Measurements from ENCODE around the gene AFAP1L2. TPM values are rescaled to one million over a fixed set of nuclear protein-coding genes. Genes with fewer than 3 reads are reported as not detected.

AFAP1L2 gene
- total and polyA plus RNA-seq, 7 donors: 2.5 to 26.0 (median 7.9) TPM

DNA sequence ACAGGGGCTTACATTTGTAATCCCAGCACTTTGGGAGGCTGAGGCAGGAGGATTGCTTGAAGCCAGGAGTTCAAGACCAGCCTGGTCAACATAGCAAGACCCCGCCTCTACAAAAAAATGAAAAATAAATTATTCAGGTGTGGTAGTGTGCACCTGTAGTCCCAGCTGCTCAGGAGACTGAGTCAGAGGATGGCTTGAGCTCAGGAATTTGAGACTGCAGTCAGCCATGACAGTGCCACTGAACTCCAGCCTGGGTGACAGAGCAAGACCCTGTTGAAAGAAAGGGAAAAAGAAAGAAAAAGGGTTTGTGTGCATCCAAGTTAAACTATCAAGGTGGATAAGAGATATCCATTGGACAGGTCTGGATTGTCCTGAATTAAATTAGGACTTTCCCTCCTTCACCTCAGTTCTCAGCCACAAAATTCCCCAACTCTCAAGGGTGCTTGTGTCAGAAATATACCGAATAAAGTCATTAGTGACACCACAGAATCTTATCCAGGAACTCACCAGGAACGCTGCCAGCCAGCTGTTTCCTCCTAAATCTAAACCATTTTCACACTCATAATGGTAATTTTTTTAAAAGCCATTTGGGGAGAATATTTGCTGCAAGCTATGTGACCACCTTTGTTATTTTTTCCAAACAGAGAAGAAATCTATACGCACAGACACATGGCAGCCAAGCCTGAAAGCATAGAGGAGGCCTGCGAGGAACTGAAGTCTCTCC, 12.0 kb downstream of the AFAP1L2 start:
- H3K27ac ChIP-seq: peak overlapping the region in 3 of 4 donors; percentile 7 to 53 (median 41)
- no peaks in the 10 kb centered on the region for H3K36me3 ChIP-seq
- 60 to 83% methylated on average over 5 of the region's 5 CpGs for WGBS, 2 donors
- no peaks in the 10 kb centered on the region for H3K9me3 ChIP-seq
- peaks cover 0 to 41% (median 34%) of the 10 kb centered on the region in 4 donors for H3K4me1 ChIP-seq
- no peak overlapping the region for H3K4me3 ChIP-seq
- peak; percentile 58 for DNase-seq
- H3K27me3 ChIP-seq: no peaks in the 10 kb centered on the region
- intact Hi-C loops (cut with DNase I): no loop called here
- TF ChIP-seq POLR2AphosphoS5 (IDR thresholded peaks at IDR 0.05) (no peak), POLR2A (IDR thresholded peaks at IDR 0.05) (no peak), EP300 (IDR thresholded peaks at IDR 0.05) (no peak)
- TF ChIP-seq, protein P1, sequence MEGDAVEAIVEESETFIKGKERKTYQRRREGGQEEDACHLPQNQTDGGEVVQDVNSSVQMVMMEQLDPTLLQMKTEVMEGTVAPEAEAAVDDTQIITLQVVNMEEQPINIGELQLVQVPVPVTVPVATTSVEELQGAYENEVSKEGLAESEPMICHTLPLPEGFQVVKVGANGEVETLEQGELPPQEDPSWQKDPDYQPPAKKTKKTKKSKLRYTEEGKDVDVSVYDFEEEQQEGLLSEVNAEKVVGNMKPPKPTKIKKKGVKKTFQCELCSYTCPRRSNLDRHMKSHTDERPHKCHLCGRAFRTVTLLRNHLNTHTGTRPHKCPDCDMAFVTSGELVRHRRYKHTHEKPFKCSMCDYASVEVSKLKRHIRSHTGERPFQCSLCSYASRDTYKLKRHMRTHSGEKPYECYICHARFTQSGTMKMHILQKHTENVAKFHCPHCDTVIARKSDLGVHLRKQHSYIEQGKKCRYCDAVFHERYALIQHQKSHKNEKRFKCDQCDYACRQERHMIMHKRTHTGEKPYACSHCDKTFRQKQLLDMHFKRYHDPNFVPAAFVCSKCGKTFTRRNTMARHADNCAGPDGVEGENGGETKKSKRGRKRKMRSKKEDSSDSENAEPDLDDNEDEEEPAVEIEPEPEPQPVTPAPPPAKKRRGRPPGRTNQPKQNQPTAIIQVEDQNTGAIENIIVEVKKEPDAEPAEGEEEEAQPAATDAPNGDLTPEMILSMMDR (IDR thresholded peaks at IDR 0.05): no peak

DNA sequence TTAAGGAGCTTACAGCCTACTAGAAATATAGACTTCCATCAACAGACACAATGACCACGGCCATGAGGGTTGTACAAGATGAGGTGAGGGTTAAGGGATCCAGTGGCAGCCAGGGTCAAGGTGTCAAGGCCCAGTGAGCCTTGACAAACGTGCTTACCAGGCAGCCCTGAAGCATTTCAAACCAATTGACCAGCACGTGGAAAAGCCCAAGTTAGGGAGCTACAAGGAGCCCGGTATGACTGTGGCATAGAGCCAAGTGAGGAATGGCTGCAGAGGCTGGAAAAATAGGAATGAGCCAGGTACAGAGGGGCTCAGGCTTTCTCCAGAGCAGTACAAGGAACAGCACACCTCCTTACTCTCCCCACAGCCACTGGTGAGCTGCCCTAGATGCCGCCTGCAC, 12.7 kb downstream of the AFAP1L2 start:
- DNase-seq: peak; percentile 32
- H3K9me3 ChIP-seq: no peaks in the 10 kb centered on the region
- H3K4me3 ChIP-seq: no peak overlapping the region
- 84 to 87% methylated on average over 5 of the region's 5 CpGs for WGBS, 2 donors
- TF ChIP-seq, protein P1 (IDR thresholded peaks at IDR 0.05): no peak
- TF ChIP-seq EP300 (IDR thresholded peaks at IDR 0.05) (no peak), POLR2A (IDR thresholded peaks at IDR 0.05) (no peak), POLR2AphosphoS5 (IDR thresholded peaks at IDR 0.05) (no peak)
- peak overlapping the region in 1 of 4 donors; percentile 53 for H3K27ac ChIP-seq
- intact Hi-C loops (cut with DNase I): no loop called here
- H3K4me1 ChIP-seq: peaks cover 0 to 35% (median 29%) of the 10 kb centered on the region in 4 donors
- H3K27me3 ChIP-seq: no peaks in the 10 kb centered on the region
- no peaks in the 10 kb centered on the region for H3K36me3 ChIP-seq

DNA sequence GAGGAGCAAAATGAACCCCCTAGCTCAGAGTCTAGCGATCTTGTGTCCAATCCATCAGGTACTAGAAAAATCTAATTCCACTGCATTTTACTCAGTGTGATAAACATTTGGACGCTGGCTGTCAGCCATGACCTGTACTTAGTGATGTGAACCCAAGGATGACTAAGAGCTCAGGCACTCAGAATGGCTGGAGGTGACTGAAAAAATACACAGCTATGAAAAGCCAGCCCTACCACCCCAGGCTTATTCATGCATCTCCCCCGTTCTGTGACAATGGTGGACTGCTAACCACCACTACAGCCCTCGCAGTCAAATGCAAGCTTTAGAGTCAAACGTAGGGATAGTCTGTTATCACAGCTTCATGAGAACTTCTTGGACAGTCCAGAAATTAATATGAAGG, 14.9 kb downstream of the AFAP1L2 start:
- Histone ChIP-seq H3K9me3 (no peaks in the 10 kb centered on the region), H3K4me1 (peaks cover 0 to 35% (median 27%) of the 10 kb centered on the region in 4 donors), H3K27me3 (no peaks in the 10 kb centered on the region), H3K36me3 (no peaks in the 10 kb centered on the region), H3K27ac (no peak overlapping the region), H3K4me3 (no peak overlapping the region)
- intact Hi-C loops (cut with DNase I): no loop called here
- TF ChIP-seq, protein P1 (IDR thresholded peaks at IDR 0.05): no peak
- no peak for TF ChIP-seq POLR2A (IDR thresholded peaks at IDR 0.05)
- no peak for TF ChIP-seq POLR2AphosphoS5 (IDR thresholded peaks at IDR 0.05)
- TF ChIP-seq EP300 (IDR thresholded peaks at IDR 0.05): no peak
- DNase-seq: peak; percentile 80
- WGBS, 2 donors: 84% methylated on average over 5 of the region's 5 CpGs

DNA sequence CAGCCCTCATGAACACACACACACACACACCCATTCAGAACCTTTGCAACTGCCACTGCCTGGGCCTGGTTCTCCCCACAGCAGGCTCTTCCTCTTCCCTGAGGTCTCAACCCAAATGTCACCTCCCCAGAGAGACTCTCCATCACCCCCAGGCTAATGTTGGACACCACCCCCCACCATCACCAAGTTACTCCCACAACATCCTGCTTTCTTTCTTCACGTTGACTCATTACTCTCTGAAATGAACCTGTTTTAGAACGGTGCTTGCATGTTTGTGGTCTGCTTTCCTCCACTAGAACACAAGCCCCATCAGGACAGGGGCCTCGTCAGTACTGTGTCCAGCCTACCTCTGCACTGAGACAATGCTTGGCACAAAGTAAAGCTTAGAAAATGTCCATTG, 16.0 kb downstream of the AFAP1L2 start:
- Histone ChIP-seq H3K27me3 (no peaks in the 10 kb centered on the region), H3K27ac (no peak overlapping the region), H3K4me3 (no peak overlapping the region), H3K9me3 (no peaks in the 10 kb centered on the region), H3K36me3 (no peaks in the 10 kb centered on the region), H3K4me1 (peaks cover 0 to 32% (median 18%) of the 10 kb centered on the region in 4 donors)
- 63 to 72% methylated on average over 3 of the region's 3 CpGs for WGBS, 2 donors
- no peak for TF ChIP-seq EP300 (IDR thresholded peaks at IDR 0.05)
- TF ChIP-seq, protein P1 (IDR thresholded peaks at IDR 0.05): no peak
- no peak for TF ChIP-seq POLR2A (IDR thresholded peaks at IDR 0.05)
- TF ChIP-seq POLR2AphosphoS5 (IDR thresholded peaks at IDR 0.05): no peak
- DNase-seq: no peak
- intact Hi-C loops (cut with DNase I): no loop called here
